Measurements from ENCODE around the gene PLD1. TPM values are rescaled to one million over a fixed set of nuclear protein-coding genes. Genes with fewer than 3 reads are reported as not detected.

Gene PLD1
- total and polyA plus RNA-seq, 5 donors: 17.0 to 79.5 (median 53.9) TPM

GRCh38 chr3:171614318-171614921 lies 195.9 kb downstream of the PLD1 start:
- intact Hi-C loops (cut with DNase I): no loop called here
- Histone ChIP-seq H3K27me3 (ENCODE audit: control insufficient read depth, insufficient read depth) (no peaks in the 10 kb centered on the region), H3K27ac (ENCODE audit: low read length) (no peak overlapping the region), H3K4me3 (ENCODE audit: low read length) (no peak overlapping the region), H3K9me3 (ENCODE audit: control insufficient read depth, low read length) (no peaks in the 10 kb centered on the region), H3K4me1 (ENCODE audit: control insufficient read depth, insufficient read depth, low read length) (no peaks in the 10 kb centered on the region)
- peak; percentile 63 to 65 for ATAC-seq
- peak; percentile 14 to 63 (median 52) for DNase-seq
- WGBS: 22% methylated on average over 11 of the region's 11 CpGs

GRCh38 chr3:171607452-171607851 lies 202.8 kb downstream of the PLD1 start:
- 91% methylated on average over 1 of the region's 1 CpG for WGBS
- no peaks in the 10 kb centered on the region for H3K4me1 ChIP-seq (ENCODE audit: control insufficient read depth, insufficient read depth, low read length)
- ATAC-seq (no peak), DNase-seq (no peak)
- intact Hi-C loops (cut with DNase I): no loop called here
- H3K27ac ChIP-seq (ENCODE audit: low read length): no peak overlapping the region
- H3K9me3 ChIP-seq (ENCODE audit: control insufficient read depth, low read length): no peaks in the 10 kb centered on the region
- no peak overlapping the region for H3K4me3 ChIP-seq (ENCODE audit: low read length)
- no peaks in the 10 kb centered on the region for H3K27me3 ChIP-seq (ENCODE audit: control insufficient read depth, insufficient read depth)

GRCh38 chr3:171606151-171606751 lies 204.0 kb downstream of the PLD1 start:
- no peaks in the 10 kb centered on the region for H3K27me3 ChIP-seq (ENCODE audit: control insufficient read depth, insufficient read depth)
- no peak for DNase-seq
- H3K27ac ChIP-seq (ENCODE audit: low read length): no peak overlapping the region
- 58% methylated on average over 6 of the region's 6 CpGs for WGBS
- no peaks in the 10 kb centered on the region for H3K9me3 ChIP-seq (ENCODE audit: control insufficient read depth, low read length)
- ATAC-seq: no peak
- intact Hi-C loops (cut with DNase I): no loop called here
- H3K4me1 ChIP-seq (ENCODE audit: control insufficient read depth, insufficient read depth, low read length): no peaks in the 10 kb centered on the region
- no peak overlapping the region for H3K4me3 ChIP-seq (ENCODE audit: low read length)

- H3K27ac ChIP-seq (ENCODE audit: low read length): no peak overlapping the region
- no peaks in the 10 kb centered on the region for H3K4me1 ChIP-seq (ENCODE audit: control insufficient read depth, insufficient read depth, low read length)
- H3K4me3 ChIP-seq (ENCODE audit: low read length): no peak overlapping the region
- no peak for ATAC-seq
- DNase-seq: no peak
- no peaks in the 10 kb centered on the region for H3K27me3 ChIP-seq (ENCODE audit: control insufficient read depth, insufficient read depth)
- no peaks in the 10 kb centered on the region for H3K9me3 ChIP-seq (ENCODE audit: control insufficient read depth, low read length)
- 86% methylated on average over 5 of the region's 5 CpGs for WGBS
- intact Hi-C loops (cut with DNase I): no loop called here
These were observed 205.9 kb downstream of the PLD1 start for GRCh38 chr3:171604370-171604769.

GRCh38 chr3:171602072-171602471 lies 208.2 kb downstream of the PLD1 start:
- 91% methylated on average over 4 of the region's 4 CpGs for whole genome bisulfite sequencing
- Histone ChIP-seq H3K27ac (ENCODE audit: low read length) (no peak overlapping the region), H3K4me1 (ENCODE audit: control insufficient read depth, insufficient read depth, low read length) (no peaks in the 10 kb centered on the region), H3K9me3 (ENCODE audit: control insufficient read depth, low read length) (no peaks in the 10 kb centered on the region), H3K4me3 (ENCODE audit: low read length) (no peak overlapping the region), H3K27me3 (ENCODE audit: control insufficient read depth, insufficient read depth) (no peaks in the 10 kb centered on the region)
- ATAC-seq: no peak
- DNase-seq: no peak
- intact Hi-C loops (cut with DNase I): no loop called here

- no peaks in the 10 kb centered on the region for H3K4me1 ChIP-seq (ENCODE audit: control insufficient read depth, insufficient read depth, low read length)
- intact Hi-C loops (cut with DNase I): no loop called here
These were observed 210.3 kb downstream of the PLD1 start for GRCh38 chr3:171600030-171600429.

GRCh38 chr3:171598990-171599389 lies 211.3 kb downstream of the PLD1 start:
- Histone ChIP-seq H3K9me3 (ENCODE audit: control insufficient read depth, low read length) (no peaks in the 10 kb centered on the region), H3K27me3 (ENCODE audit: control insufficient read depth, insufficient read depth) (no peaks in the 10 kb centered on the region), H3K4me3 (ENCODE audit: low read length) (no peak overlapping the region), H3K27ac (ENCODE audit: low read length) (no peak overlapping the region), H3K4me1 (ENCODE audit: control insufficient read depth, insufficient read depth, low read length) (no peaks in the 10 kb centered on the region)
- no peak for DNase-seq
- WGBS: 82% methylated on average over 3 of the region's 3 CpGs
- peak in 1 of 2 donors; percentile 22 for ATAC-seq
- intact Hi-C loops (cut with DNase I): no loop called here

More at GRCh38 chr3:171600030-171600429, 210.3 kb downstream of the PLD1 start:
- Histone ChIP-seq H3K4me3 (ENCODE audit: low read length) (no peak overlapping the region), H3K9me3 (ENCODE audit: control insufficient read depth, low read length) (no peaks in the 10 kb centered on the region), H3K27ac (ENCODE audit: low read length) (no peak overlapping the region), H3K27me3 (ENCODE audit: control insufficient read depth, insufficient read depth) (no peaks in the 10 kb centered on the region)
- ATAC-seq: no peak
- 93% methylated on average over 6 of the region's 6 CpGs for WGBS
- DNase-seq: no peak

GRCh38 chr3:171592786-171593185 lies 217.5 kb downstream of the PLD1 start:
- intact Hi-C loops (cut with DNase I): no loop called here
- H3K4me3 ChIP-seq (ENCODE audit: low read length): no peak overlapping the region
- H3K9me3 ChIP-seq (ENCODE audit: control insufficient read depth, low read length): no peaks in the 10 kb centered on the region
- ATAC-seq (no peak), DNase-seq (no peak)
- no peaks in the 10 kb centered on the region for H3K4me1 ChIP-seq (ENCODE audit: control insufficient read depth, insufficient read depth, low read length)
- no peak overlapping the region for H3K27ac ChIP-seq (ENCODE audit: low read length)
- H3K27me3 ChIP-seq (ENCODE audit: control insufficient read depth, insufficient read depth): no peaks in the 10 kb centered on the region

- DNase-seq (no peak), ATAC-seq (no peak)
- H3K27me3 ChIP-seq (ENCODE audit: control insufficient read depth, insufficient read depth): no peaks in the 10 kb centered on the region
- no peak overlapping the region for H3K27ac ChIP-seq (ENCODE audit: low read length)
- H3K9me3 ChIP-seq (ENCODE audit: control insufficient read depth, low read length): no peaks in the 10 kb centered on the region
- no peak overlapping the region for H3K4me3 ChIP-seq (ENCODE audit: low read length)
- intact Hi-C loops (cut with DNase I): no loop called here
- no peaks in the 10 kb centered on the region for H3K4me1 ChIP-seq (ENCODE audit: control insufficient read depth, insufficient read depth, low read length)
These were observed 219.2 kb downstream of the PLD1 start for GRCh38 chr3:171591070-171591469.

GRCh38 chr3:171586274-171586673 lies 224.0 kb downstream of the PLD1 start:
- intact Hi-C loops (cut with DNase I): no loop called here
- Histone ChIP-seq H3K4me1 (ENCODE audit: control insufficient read depth, insufficient read depth, low read length) (no peaks in the 10 kb centered on the region), H3K27ac (ENCODE audit: low read length) (no peak overlapping the region), H3K4me3 (ENCODE audit: low read length) (no peak overlapping the region), H3K27me3 (ENCODE audit: control insufficient read depth, insufficient read depth) (no peaks in the 10 kb centered on the region), H3K9me3 (ENCODE audit: control insufficient read depth, low read length) (no peaks in the 10 kb centered on the region)
- DNase-seq: no peak
- 68% methylated on average over 3 of the region's 3 CpGs for WGBS
- no peak for ATAC-seq

GRCh38 chr3:171585039-171585438 lies 225.2 kb downstream of the PLD1 start:
- Histone ChIP-seq H3K9me3 (ENCODE audit: control insufficient read depth, low read length) (no peaks in the 10 kb centered on the region), H3K4me3 (ENCODE audit: low read length) (no peak overlapping the region), H3K27ac (ENCODE audit: low read length) (no peak overlapping the region), H3K4me1 (ENCODE audit: control insufficient read depth, insufficient read depth, low read length) (no peaks in the 10 kb centered on the region), H3K27me3 (ENCODE audit: control insufficient read depth, insufficient read depth) (no peaks in the 10 kb centered on the region)
- intact Hi-C loops (cut with DNase I): no loop called here
- no peak for ATAC-seq
- 85% methylated on average over 3 of the region's 3 CpGs for WGBS
- no peak for DNase-seq

GRCh38 chr3:171584100-171584499 lies 226.2 kb downstream of the PLD1 start:
- ATAC-seq (no peak), DNase-seq (no peak)
- H3K27me3 ChIP-seq (ENCODE audit: control insufficient read depth, insufficient read depth): no peaks in the 10 kb centered on the region
- no peak overlapping the region for H3K4me3 ChIP-seq (ENCODE audit: low read length)
- intact Hi-C loops (cut with DNase I): no loop called here
- H3K9me3 ChIP-seq (ENCODE audit: control insufficient read depth, low read length): no peaks in the 10 kb centered on the region
- H3K27ac ChIP-seq (ENCODE audit: low read length): no peak overlapping the region
- no peaks in the 10 kb centered on the region for H3K4me1 ChIP-seq (ENCODE audit: control insufficient read depth, insufficient read depth, low read length)
